Left renal cortex interstitium (tissue), 4 donors: ENCODE results near the gene GLUL. TPM values are rescaled to one million over a fixed set of nuclear protein-coding genes. Genes with fewer than 3 reads are reported as not detected.

Experiments used
- DNase-seq, 4 donors: peaks; one replicate each; pipeline ENCODE4 v3.0.0-alpha.2; 2013; ENCODE audit warnings: low read depth in 4 of 4, low spot score in 2 of 4, missing footprints in 1 of 4
- polyA plus RNA-seq, 4 donors: library from polyadenylated mRNA; unstranded; fragments of 120-200 nt; gene quantifications; one replicate each; pipeline ENCODE4 v1.2.1, GENCODE V29; 2013; ENCODE audit not compliant: insufficient read length in 4 of 4

The GLUL gene
- polyA plus RNA-seq, 4 donors, result 283 to 316 (median 304) TPM

- DNase-seq, result no peak
Measured at GRCh38 chr1:182332261-182333060, 59.1 kb downstream of the GLUL start.

Other genes with a start within 250 kb of the GLUL start
- under 1 TPM; 0.06 to 0.23 (median 0.13) TPM for gene TEDDM1, start 8.9 kb upstream of the GLUL start, polyA plus RNA-seq
- not detected for gene RGSL1, start 58.4 kb upstream of the GLUL start, polyA plus RNA-seq
- 10 to 100 TPM in 2 of 4 donors, 1 to 10 TPM in 2; 9.3 to 12.1 (median 10.4) TPM for gene RNASEL, start 197.5 kb upstream of the GLUL start, polyA plus RNA-seq
- 1 to 10 TPM; 1.0 to 2.5 (median 1.3) TPM for gene RGS16, start 212.6 kb upstream of the GLUL start, polyA plus RNA-seq